HepG2 (cell line): ENCODE results near the gene IFITM10. TPM values are rescaled to one million over a fixed set of nuclear protein-coding genes. Genes with fewer than 3 reads are reported as not detected.

ENCODE experiments used
- ATM ChIP-seq: fragments of 450-650 bp; IDR thresholded peaks from 2 replicates; pipeline ENCODE4 v1.7.1; 2017; ENCODE audit warnings: mild to moderate bottlenecking, borderline replicate concordance
- CENPBD1 ChIP-seq: sonication (generic); formaldehyde crosslinking; IDR thresholded peaks from 2 replicates; pipeline ENCODE4 v1.8.0; 2022; ENCODE audit warnings: missing genetic modification reagents, low read depth, mild to moderate bottlenecking, borderline replicate concordance
- CHCHD3 ChIP-seq: sonication (generic); formaldehyde crosslinking; IDR thresholded peaks from 2 replicates; pipeline ENCODE4 v1.8.0; 2022; ENCODE audit warnings: mild to moderate bottlenecking, missing genetic modification reagents, moderate library complexity
- DZIP1 ChIP-seq: sonication (generic); formaldehyde crosslinking; IDR thresholded peaks from 2 replicates; pipeline ENCODE4 v1.5.0; 2020; ENCODE audit warnings: mild to moderate bottlenecking, missing genetic modification reagents
- FOSL2 ChIP-seq: sonication (generic); formaldehyde crosslinking; IDR thresholded peaks from 2 replicates; pipeline ENCODE4 v1.4.0; 2020; ENCODE audit warnings: missing genetic modification reagents
- NFKBIZ ChIP-seq: IDR thresholded peaks from 2 replicates; pipeline ENCODE4 v1.6.1; 2018; ENCODE audit warnings: missing genetic modification reagents, missing compliant biosample characterization
- NPAS2 ChIP-seq: sonication (generic); formaldehyde crosslinking; IDR thresholded peaks from 2 replicates; pipeline ENCODE4 v1.8.0; 2022; ENCODE audit warnings: mild to moderate bottlenecking, missing genetic modification reagents, borderline replicate concordance
- PBX3 ChIP-seq: sonication (generic); formaldehyde crosslinking; IDR thresholded peaks from 2 replicates; pipeline ENCODE4 v1.8.1; 2023; ENCODE audit warnings: missing genetic modification reagents, inconsistent platforms, borderline replicate concordance
- RNF219 ChIP-seq: sonication (generic); formaldehyde crosslinking; IDR thresholded peaks from 2 replicates; pipeline ENCODE4 v1.5.0; 2020; ENCODE audit warnings: mild to moderate bottlenecking, missing genetic modification reagents
- ZFP41 ChIP-seq: sonication (generic); formaldehyde crosslinking; IDR thresholded peaks from 2 replicates; pipeline ENCODE4 v1.4.0; 2020; ENCODE audit warnings: mild to moderate bottlenecking, missing genetic modification reagents, borderline replicate concordance
- ZNF296 ChIP-seq: sonication (generic); formaldehyde crosslinking; conservative IDR thresholded peaks from 2 replicates; pipeline ENCODE4 v1.5.0; 2020; ENCODE audit warnings: mild to moderate bottlenecking, missing genetic modification reagents
- polyA plus RNA-seq, 8 experiments: library from polyadenylated mRNA; depleted of rRNA in 3 of 8; stranded (reverse) in 7 of 8; unstranded in 1 of 8; fragments of >200 nt; fragmentation: Illumina TruSeq in 4 of 8; extraction: Trizol in 4 of 8; gene quantifications; 2 replicates each; pipeline versions ENCODE4 v1.2.1 to v1.2.3, GENCODE V29; 2011 to 2016; ENCODE audit warnings: low read depth in 4 of 8, missing spikeins in 1 of 8, mixed read lengths in 1 of 8; ENCODE audit not compliant: insufficient read depth in 1 of 8
- total RNA-seq, 5 experiments: library from RNA; depleted of rRNA; stranded (reverse); fragments of >200 nt; fragmentation: Illumina TruSeq; extraction: Trizol; gene quantifications; 2 replicates each; pipeline ENCODE4 v1.2.3, GENCODE V29; 2016; ENCODE audit warnings: low read depth in 1 of 5
- TF ChIP-seq, protein P1 (sequence below): sonication (generic); formaldehyde crosslinking; IDR thresholded peaks from 2 replicates; pipeline ENCODE4 v1.5.1; 2020; ENCODE audit warnings: missing genetic modification reagents, mild to moderate bottlenecking, borderline replicate concordance
- TF ChIP-seq, protein P2 (sequence below): sonication (generic); formaldehyde crosslinking; IDR thresholded peaks from 2 replicates; pipeline ENCODE4 v1.4.0; 2020; ENCODE audit warnings: low read depth, mild to moderate bottlenecking, missing genetic modification reagents
- TF ChIP-seq, protein P3 (sequence below): sonication (generic); formaldehyde crosslinking; IDR thresholded peaks from 2 replicates; pipeline ENCODE4 v1.4.0; 2020; ENCODE audit warnings: missing genetic modification reagents

Gene IFITM10
- total and polyA plus RNA-seq, 2 of the 13 experiments (the other 11 are each of a cell fraction or from before 2014, with no cell fraction given), result 0.09 to 0.13 TPM

DNA sequence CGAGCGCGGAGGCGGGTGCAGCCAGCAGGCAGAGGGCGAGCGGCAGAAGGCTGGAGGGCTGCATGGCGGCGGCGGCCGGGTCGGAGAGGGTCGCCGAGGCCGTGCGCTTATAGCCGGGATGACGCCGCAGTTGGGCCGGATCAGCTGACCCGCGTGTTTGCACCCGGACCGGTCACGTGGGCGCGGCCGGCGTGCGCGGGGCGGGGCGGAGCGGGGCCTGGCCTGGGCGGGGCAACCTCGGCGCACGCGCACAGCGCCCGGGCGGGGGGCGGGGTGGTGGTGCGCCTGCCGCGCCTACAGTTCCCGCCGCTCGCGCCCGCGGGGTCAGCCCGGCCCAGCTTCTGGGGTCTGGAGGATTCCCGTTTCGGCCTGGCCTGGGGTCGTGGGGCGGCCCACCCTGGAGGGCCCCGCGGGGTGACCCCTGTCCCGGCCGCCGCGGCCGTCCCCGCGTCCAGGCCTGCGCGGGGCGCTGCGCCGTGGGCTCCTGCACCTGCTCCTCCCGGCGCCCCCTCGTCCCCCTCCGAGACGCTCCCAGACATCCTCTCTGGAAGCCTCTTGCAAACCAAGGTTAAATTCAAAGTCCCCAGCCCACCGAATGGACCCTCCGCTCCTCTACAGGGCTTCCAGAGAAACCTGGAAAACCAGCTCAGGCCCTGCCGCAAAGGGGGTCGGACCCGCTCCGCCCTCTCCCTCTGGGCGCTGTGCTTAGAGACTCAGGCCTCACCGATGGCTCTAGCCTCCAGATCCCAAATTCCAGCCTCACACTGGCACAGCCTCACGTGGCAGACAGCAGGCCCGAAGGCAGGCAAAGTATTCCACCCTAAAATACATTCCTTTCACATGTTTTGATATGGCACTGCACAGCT lies 13.6 kb upstream of the IFITM10 start, which contains the start of gene CTSD (continued):
- TF ChIP-seq, protein P1, sequence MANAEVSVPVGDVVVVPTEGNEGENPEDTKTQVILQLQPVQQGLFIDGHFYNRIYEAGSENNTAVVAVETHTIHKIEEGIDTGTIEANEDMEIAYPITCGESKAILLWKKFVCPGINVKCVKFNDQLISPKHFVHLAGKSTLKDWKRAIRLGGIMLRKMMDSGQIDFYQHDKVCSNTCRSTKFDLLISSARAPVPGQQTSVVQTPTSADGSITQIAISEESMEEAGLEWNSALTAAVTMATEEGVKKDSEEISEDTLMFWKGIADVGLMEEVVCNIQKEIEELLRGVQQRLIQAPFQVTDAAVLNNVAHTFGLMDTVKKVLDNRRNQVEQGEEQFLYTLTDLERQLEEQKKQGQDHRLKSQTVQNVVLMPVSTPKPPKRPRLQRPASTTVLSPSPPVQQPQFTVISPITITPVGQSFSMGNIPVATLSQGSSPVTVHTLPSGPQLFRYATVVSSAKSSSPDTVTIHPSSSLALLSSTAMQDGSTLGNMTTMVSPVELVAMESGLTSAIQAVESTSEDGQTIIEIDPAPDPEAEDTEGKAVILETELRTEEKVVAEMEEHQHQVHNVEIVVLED (CRISPR knock-in tag), result peak; percentile 73; the same call in 1 of the 2 replicates
- no peak for TF ChIP-seq ZFP41 (CRISPR knock-in tag)
- TF ChIP-seq DZIP1, result peak; percentile 56; the same call in 1 of the 2 replicates
- peak; percentile 30; the same call in 1 of the 2 replicates for TF ChIP-seq FOSL2 (CRISPR knock-in tag)
- no peak for TF ChIP-seq CHCHD3 (CRISPR knock-in tag)
- no peak for TF ChIP-seq ZNF296 (CRISPR knock-in tag)
- TF ChIP-seq CENPBD1 (CRISPR knock-in tag), result no peak
- TF ChIP-seq, protein P2, sequence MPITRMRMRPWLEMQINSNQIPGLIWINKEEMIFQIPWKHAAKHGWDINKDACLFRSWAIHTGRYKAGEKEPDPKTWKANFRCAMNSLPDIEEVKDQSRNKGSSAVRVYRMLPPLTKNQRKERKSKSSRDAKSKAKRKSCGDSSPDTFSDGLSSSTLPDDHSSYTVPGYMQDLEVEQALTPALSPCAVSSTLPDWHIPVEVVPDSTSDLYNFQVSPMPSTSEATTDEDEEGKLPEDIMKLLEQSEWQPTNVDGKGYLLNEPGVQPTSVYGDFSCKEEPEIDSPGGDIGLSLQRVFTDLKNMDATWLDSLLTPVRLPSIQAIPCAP (CRISPR knock-in tag), result no peak
- TF ChIP-seq NFKBIZ (CRISPR knock-in tag), result no peak
- no peak for TF ChIP-seq NPAS2
- TF ChIP-seq PBX3 (CRISPR knock-in tag), result no peak
- TF ChIP-seq, protein P3, sequence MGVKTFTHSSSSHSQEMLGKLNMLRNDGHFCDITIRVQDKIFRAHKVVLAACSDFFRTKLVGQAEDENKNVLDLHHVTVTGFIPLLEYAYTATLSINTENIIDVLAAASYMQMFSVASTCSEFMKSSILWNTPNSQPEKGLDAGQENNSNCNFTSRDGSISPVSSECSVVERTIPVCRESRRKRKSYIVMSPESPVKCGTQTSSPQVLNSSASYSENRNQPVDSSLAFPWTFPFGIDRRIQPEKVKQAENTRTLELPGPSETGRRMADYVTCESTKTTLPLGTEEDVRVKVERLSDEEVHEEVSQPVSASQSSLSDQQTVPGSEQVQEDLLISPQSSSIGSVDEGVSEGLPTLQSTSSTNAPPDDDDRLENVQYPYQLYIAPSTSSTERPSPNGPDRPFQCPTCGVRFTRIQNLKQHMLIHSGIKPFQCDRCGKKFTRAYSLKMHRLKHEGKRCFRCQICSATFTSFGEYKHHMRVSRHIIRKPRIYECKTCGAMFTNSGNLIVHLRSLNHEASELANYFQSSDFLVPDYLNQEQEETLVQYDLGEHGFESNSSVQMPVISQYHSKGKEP, result no peak
- TF ChIP-seq ATM, result no peak
- no peak for TF ChIP-seq RNF219 (CRISPR knock-in tag)
